Measurements from ENCODE around the gene TMX4.

GRCh38 chr20:7935027-7935551 is 84.5 kb downstream of the TMX4 start:
- no peak for TF ChIP-seq CTCF (IDR thresholded peaks at IDR 0.05)
- no peak for TF ChIP-seq POLR2A (IDR thresholded peaks at IDR 0.05)
